Psoas muscle (tissue), 8 donors: Measurements from ENCODE around the gene DHX9. TPM values are rescaled to one million over a fixed set of nuclear protein-coding genes. Genes with fewer than 3 reads are reported as not detected.

Source experiments
- ATAC-seq, 4 donors: fragments of 200-7000 bp; cut with Tn5 transposase; one replicate each; pipeline ENCODE4 v1.9.1; 2020; ENCODE audit warnings: moderate library complexity in 3 of 4, mild to moderate bottlenecking in 2 of 4
- DNase-seq, 2 donors: peaks; one replicate each; pipeline ENCODE4 v3.0.0-alpha.2; 2020
- H3K27ac ChIP-seq: fragments of 200-600 bp; one replicate; pipeline ENCODE4 v1.8.0; 2022
- H3K27me3 ChIP-seq, 3 donors: fragments of 200-600 bp in 1 of 3; one replicate each; pipeline versions ENCODE4 v1.6.1 to v1.8.0; 2013 to 2022; ENCODE audit warnings: low read length in 2 of 3, mild to moderate bottlenecking in 2 of 3, moderate library complexity in 1 of 3; ENCODE audit not compliant: insufficient read depth in 3 of 3
- H3K36me3 ChIP-seq, 2 donors: fragments of 200-600 bp in 1 of 2; one replicate each; pipeline versions ENCODE4 v1.6.1 to v1.8.0; 2013 to 2022; ENCODE audit warnings: low read depth in 1 of 2, mild to moderate bottlenecking in 1 of 2, moderate library complexity in 1 of 2; ENCODE audit not compliant: insufficient read depth in 1 of 2
- H3K4me1 ChIP-seq: fragments of 200-600 bp; one replicate; pipeline ENCODE4 v1.8.0; 2022
- H3K4me3 ChIP-seq: fragments of 200-600 bp; one replicate; pipeline ENCODE4 v1.8.0; 2022; ENCODE audit warnings: mild to moderate bottlenecking
- H3K9me3 ChIP-seq: fragments of 200-600 bp; one replicate; pipeline ENCODE4 v1.8.0; 2022
- WGBS, 3 donors: extraction: QIAGEN DNeasy Blood & Tissue Kit; methylation state at CpG; one replicate each; pipeline versions ENCODE4 v1.1.6 to v1.1.7; 2013; 5-methylcytosine and 5-hydroxymethylcytosine counted together
- intact Hi-C, 2 donors: fragments of 100-400 bp; cut with DNase I; formaldehyde crosslinking; loops; one replicate each; pipeline versions ENCODE4 v1.11.0 to v1.14.2; 2022
- polyA plus RNA-seq, 3 donors: library from polyadenylated mRNA; stranded (reverse); fragments of 200-250 nt; gene quantifications; one replicate each; pipeline ENCODE4 v1.2.3, GENCODE V29; 2013
- total RNA-seq, 4 donors: library from RNA; stranded (reverse); fragmentation: NEBNext Ultra II Directional in 2 of 4; extraction: Animal tissue kit (Norgen Biotek cat#: 25700) in 2 of 4; gene quantifications; one replicate each; pipeline versions ENCODE4 v1.2.1 to v1.2.4, GENCODE V29; 2021 to 2023
- TF ChIP-seq, protein P1 (sequence below): fragments of 200-600 bp; IDR thresholded peaks from one replicate; pipeline ENCODE4 v1.8.0; 2022; ENCODE audit warnings: antibody characterized with exemption
- donor health status: healthy with polysubstance abuse.
- donor health status: DM: no; HTN: no; CAD: no; lungs with moderate emphysema.
- donor health status: Bipolar disorder and iron deficiency.
- donor health status: healthy.
- donor health status: DM: yes; HTN: yes; CAD: no.
- donor health status: DM: no; HTN: no; CAD: no.
- donor health status: DM: no; HTN: no; CAD: no.
- donor health status: DM: yes; HTN: yes; CAD: no.

The DHX9 gene
- total and polyA plus RNA-seq, 7 donors = 31.8 to 60.3 (median 56.0) TPM

GRCh38 chr1:182855911-182856310, 16.8 kb downstream of the DHX9 start:
- Histone ChIP-seq H3K4me1 (no peaks in the 10 kb centered on the region), H3K4me3 (no peak overlapping the region), H3K36me3 (peaks cover 34 to 98% of the 10 kb centered on the region in 2 donors), H3K27me3 (no peaks in the 10 kb centered on the region), H3K27ac (no peak overlapping the region), H3K9me3 (no peaks in the 10 kb centered on the region)
- WGBS, 3 donors = 66 to 77% (median 66%) methylated on average over 4 of the region's 4 CpGs
- intact Hi-C loops = no loop called here
- DNase-seq = no peak
- ATAC-seq = no peak
- TF ChIP-seq, protein P1, sequence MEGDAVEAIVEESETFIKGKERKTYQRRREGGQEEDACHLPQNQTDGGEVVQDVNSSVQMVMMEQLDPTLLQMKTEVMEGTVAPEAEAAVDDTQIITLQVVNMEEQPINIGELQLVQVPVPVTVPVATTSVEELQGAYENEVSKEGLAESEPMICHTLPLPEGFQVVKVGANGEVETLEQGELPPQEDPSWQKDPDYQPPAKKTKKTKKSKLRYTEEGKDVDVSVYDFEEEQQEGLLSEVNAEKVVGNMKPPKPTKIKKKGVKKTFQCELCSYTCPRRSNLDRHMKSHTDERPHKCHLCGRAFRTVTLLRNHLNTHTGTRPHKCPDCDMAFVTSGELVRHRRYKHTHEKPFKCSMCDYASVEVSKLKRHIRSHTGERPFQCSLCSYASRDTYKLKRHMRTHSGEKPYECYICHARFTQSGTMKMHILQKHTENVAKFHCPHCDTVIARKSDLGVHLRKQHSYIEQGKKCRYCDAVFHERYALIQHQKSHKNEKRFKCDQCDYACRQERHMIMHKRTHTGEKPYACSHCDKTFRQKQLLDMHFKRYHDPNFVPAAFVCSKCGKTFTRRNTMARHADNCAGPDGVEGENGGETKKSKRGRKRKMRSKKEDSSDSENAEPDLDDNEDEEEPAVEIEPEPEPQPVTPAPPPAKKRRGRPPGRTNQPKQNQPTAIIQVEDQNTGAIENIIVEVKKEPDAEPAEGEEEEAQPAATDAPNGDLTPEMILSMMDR = no peak

DNA sequence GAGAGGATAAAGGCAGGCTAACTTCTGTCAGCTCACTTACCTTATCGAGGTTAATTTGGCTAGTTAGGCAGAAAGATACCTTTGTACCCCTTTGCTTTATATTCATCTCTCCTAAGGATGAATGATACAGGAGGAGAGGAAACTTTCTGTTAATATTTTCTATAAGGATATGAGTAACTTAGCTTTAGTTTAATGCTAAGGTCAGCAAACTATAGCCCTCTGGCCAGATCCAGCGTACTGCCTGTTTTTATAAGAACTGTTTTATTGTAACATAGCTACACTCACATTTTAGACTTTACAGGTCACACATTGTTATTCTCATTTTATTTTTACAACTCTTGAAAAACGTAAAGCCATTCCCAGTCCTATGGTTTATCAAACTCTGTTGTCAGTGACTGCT, 18.1 kb downstream of the DHX9 start:
- Histone ChIP-seq H3K27ac (no peak overlapping the region), H3K4me1 (no peaks in the 10 kb centered on the region), H3K9me3 (no peaks in the 10 kb centered on the region), H3K36me3 (peaks cover 31 to 100% of the 10 kb centered on the region in 2 donors), H3K4me3 (no peak overlapping the region), H3K27me3 (no peaks in the 10 kb centered on the region)
- WGBS, 3 donors = 96 to 98% (median 96%) methylated on average over 3 of the region's 3 CpGs
- ATAC-seq = no peak
- TF ChIP-seq, protein P1 = no peak
- intact Hi-C loops = no loop called here
- DNase-seq = no peak

GRCh38 chr1:182860658-182861057, 21.5 kb downstream of the DHX9 start:
- ATAC-seq (no peak), DNase-seq (no peak)
- Histone ChIP-seq H3K36me3 (peaks cover 15 to 100% of the 10 kb centered on the region in 2 donors), H3K27me3 (no peaks in the 10 kb centered on the region), H3K4me1 (no peaks in the 10 kb centered on the region), H3K9me3 (no peaks in the 10 kb centered on the region), H3K27ac (no peak overlapping the region), H3K4me3 (no peak overlapping the region)
- intact Hi-C loops = loop anchor here in 1 of 2 donors (10.0 kb wide), 1 partner anchor 674 kb away; no protein-coding TSS in a partner anchor
- TF ChIP-seq, protein P1 = no peak
- WGBS, 3 donors = 88 to 91% (median 89%) methylated on average over 4 of the region's 4 CpGs

- no peaks in the 10 kb centered on the region for H3K27me3 ChIP-seq
- H3K36me3 ChIP-seq = peaks cover 12 to 100% of the 10 kb centered on the region in 2 donors
- no peak overlapping the region for H3K4me3 ChIP-seq
- ATAC-seq (no peak), DNase-seq (no peak)
- no peak overlapping the region for H3K27ac ChIP-seq
- no peaks in the 10 kb centered on the region for H3K9me3 ChIP-seq
- WGBS, 3 donors = 95 to 97% (median 95%) methylated on average over 2 of the region's 2 CpGs
- intact Hi-C loops = loop anchor here in 1 of 2 donors (10.0 kb wide), 1 partner anchor 673 kb away; no protein-coding TSS in a partner anchor
- TF ChIP-seq, protein P1 = no peak
- H3K4me1 ChIP-seq = no peaks in the 10 kb centered on the region
Measured at GRCh38 chr1:182861994-182862393, 22.8 kb downstream of the DHX9 start.

- Histone ChIP-seq H3K4me1 (no peaks in the 10 kb centered on the region), H3K27ac (no peak overlapping the region), H3K9me3 (no peaks in the 10 kb centered on the region), H3K4me3 (no peak overlapping the region), H3K27me3 (no peaks in the 10 kb centered on the region), H3K36me3 (peaks cover 10 to 100% of the 10 kb centered on the region in 2 donors)
- intact Hi-C loops = loop anchor here in 1 of 2 donors (10.0 kb wide), 1 partner anchor 672 kb away; no protein-coding TSS in a partner anchor
- 88 to 93% (median 92%) methylated on average over 1 of the region's 1 CpG for WGBS, 3 donors
- DNase-seq (no peak), ATAC-seq (no peak)
- TF ChIP-seq, protein P1 = no peak
Measured at GRCh38 chr1:182862827-182863226, 23.7 kb downstream of the DHX9 start.
